H1 (cell line): Measurements from ENCODE around the gene VRK3. TPM values are rescaled to one million over a fixed set of nuclear protein-coding genes. Genes with fewer than 3 reads are reported as not detected.

Source experiments
- CTCF ChIA-PET: fragments of 300-600 bp; sonication (Branson Sonifier 250); formaldehyde crosslinking; loops from one replicate; lab custom pipeline; 2021; ENCODE audit not compliant: partially characterized antibody; lab: Charles Lee
- POLR2A ChIA-PET: fragments of 300-600 bp; sonication (Branson Sonifier 250); formaldehyde crosslinking; loops from one replicate; lab custom pipeline; 2021; ENCODE audit warnings: inconsistent platforms; ENCODE audit not compliant: partially characterized antibody; lab: Charles Lee
- DNase-seq, 2 experiments: peaks; one replicate each; pipeline versions ENCODE4 v3.0.0 to v3.0.0-alpha.2; 2010 to 2022; ENCODE audit warnings: low spot score in 2 of 2, low read depth in 1 of 2, mixed read lengths in 1 of 2
- FAIRE-seq: peaks from 2 replicates; lab custom pipeline; 2011; peaks lifted over from hg19 to GRCh38; lab: Jason Lieb, UNC
- H2AFZ ChIP-seq: 2 replicates; pipeline ENCODE4 v1.8.1; 2012; ENCODE audit warnings: low read length, inconsistent platforms
- H2AK5ac ChIP-seq: 2 replicates; pipeline ENCODE4 v1.6.1; 2013; ENCODE audit warnings: low read depth, low read length
- H2BK120ac ChIP-seq: replicated peaks from 2 replicates; pipeline ENCODE3; 2013; ENCODE audit warnings: low read depth, low read length, inconsistent platforms
- H2BK12ac ChIP-seq: 2 replicates; pipeline ENCODE4 v1.6.1; 2013; ENCODE audit warnings: low read depth, low read length
- H2BK15ac ChIP-seq: 2 replicates; pipeline ENCODE4 v1.6.1; 2013; ENCODE audit warnings: low read length
- H2BK20ac ChIP-seq: 2 replicates; pipeline ENCODE4 v1.6.1; 2013; ENCODE audit warnings: low read length
- H2BK5ac ChIP-seq: 2 replicates; pipeline ENCODE4 v1.6.1; 2013; ENCODE audit warnings: low read depth, low read length
- H3K14ac ChIP-seq: 2 replicates; pipeline ENCODE4 v1.6.1; 2013; ENCODE audit warnings: inconsistent platforms; ENCODE audit not compliant: insufficient read length
- H3K18ac ChIP-seq: 2 replicates; pipeline ENCODE4 v1.6.1; 2013; ENCODE audit warnings: low read length; ENCODE audit errors: extremely low read depth
- H3K23ac ChIP-seq: 2 replicates; pipeline ENCODE4 v1.6.1; 2013; ENCODE audit warnings: inconsistent platforms; ENCODE audit not compliant: insufficient read length
- H3K23me2 ChIP-seq: 2 replicates; pipeline ENCODE4 v1.6.1; 2013; ENCODE audit warnings: low read depth, low read length
- H3K27ac ChIP-seq: 2 replicates; pipeline ENCODE4 v1.6.1; 2011; ENCODE audit warnings: low read depth, low read length, inconsistent platforms
- H3K27me3 ChIP-seq, 4 experiments: replicated peaks in 1 of 4; 1 replicate in 1 of 4; 2 replicates in 3 of 4; pipeline versions ENCODE4 v1.6.1 to v1.8.1; 2011 to 2013; ENCODE audit warnings: low read length in 3 of 4, mild to moderate bottlenecking in 3 of 4, inconsistent platforms in 2 of 4, mixed read lengths in 2 of 4, moderate library complexity in 1 of 4; ENCODE audit not compliant: control insufficient read depth in 3 of 4, insufficient read depth in 3 of 4; ENCODE audit errors: extremely low read depth in 1 of 4
- H3K36me3 ChIP-seq, 4 experiments: 2 replicates each; pipeline versions ENCODE4 v1.6.1 to v1.8.1; 2011 to 2013; ENCODE audit warnings: mild to moderate bottlenecking in 4 of 4, low read length in 3 of 4, moderate library complexity in 2 of 4, control low read depth in 1 of 4, inconsistent platforms in 1 of 4; ENCODE audit not compliant: insufficient read depth in 4 of 4, control insufficient read depth in 2 of 4
- H3K4ac ChIP-seq: replicated peaks from 2 replicates; pipeline ENCODE3; 2013; ENCODE audit warnings: low read length, low read depth, mixed read lengths, inconsistent platforms; ENCODE audit not compliant: insufficient read length
- H3K4me1 ChIP-seq, 4 experiments: replicated peaks in 1 of 4; 1 replicate in 1 of 4; 2 replicates in 3 of 4; pipeline versions ENCODE4 v1.6.1 to v1.8.1; 2011 to 2013; ENCODE audit warnings: low read length in 3 of 4, inconsistent platforms in 2 of 4, mixed read lengths in 1 of 4; ENCODE audit not compliant: insufficient read depth in 4 of 4, control insufficient read depth in 3 of 4
- H3K4me2 ChIP-seq, 2 experiments: 2 replicates each; pipeline versions ENCODE4 v1.6.1 to v1.8.1; 2011 to 2013; ENCODE audit warnings: low read depth in 2 of 2, low read length in 2 of 2, control low read depth in 1 of 2, inconsistent platforms in 1 of 2, mild to moderate bottlenecking in 1 of 2; ENCODE audit not compliant: insufficient read depth in 1 of 2
- H3K4me3 ChIP-seq, 4 experiments: fragments of 200-600, 300-600 bp in 1 of 4; sonication (generic), shearing (Covaris generic), sonication (Bioruptor Twin) in 1 of 4; 2 replicates each; pipeline versions ENCODE4 v1.5.1 to v1.8.1; 2011 to 2016; ENCODE audit warnings: low read length in 4 of 4, low read depth in 3 of 4, control low read depth in 2 of 4, inconsistent platforms in 2 of 4, mild to moderate bottlenecking in 2 of 4, mixed read lengths in 1 of 4, moderate library complexity in 1 of 4; ENCODE audit not compliant: insufficient read depth in 2 of 4; ENCODE audit errors: extremely low read depth in 1 of 4
- H3K56ac ChIP-seq: replicated peaks from 2 replicates; pipeline ENCODE3; 2013; ENCODE audit warnings: low read depth, mild to moderate bottlenecking, mixed read lengths, low read length, inconsistent platforms; ENCODE audit not compliant: insufficient read length
- H3K79me1 ChIP-seq: 2 replicates; pipeline ENCODE4 v1.6.1; 2013; ENCODE audit warnings: low read depth, low read length, control low read depth
- H3K79me2 ChIP-seq, 2 experiments: 2 replicates each; pipeline versions ENCODE4 v1.6.1 to v1.8.1; 2012 to 2013; ENCODE audit warnings: low read length in 2 of 2, mild to moderate bottlenecking in 2 of 2, inconsistent platforms in 1 of 2; ENCODE audit not compliant: insufficient read depth in 2 of 2, control insufficient read depth in 1 of 2
- H3K9ac ChIP-seq, 4 experiments: replicated peaks in 1 of 4; 1 replicate in 1 of 4; 2 replicates in 3 of 4; pipeline versions ENCODE4 v1.6.1 to v1.8.1; 2011 to 2013; ENCODE audit warnings: low read depth in 3 of 4, low read length in 3 of 4, control low read depth in 2 of 4, mild to moderate bottlenecking in 2 of 4, moderate library complexity in 2 of 4, inconsistent platforms in 1 of 4; ENCODE audit errors: extremely low read depth in 1 of 4
- H3K9me3 ChIP-seq, 2 experiments: 2 replicates each; pipeline versions ENCODE4 v1.6.1 to v1.8.1; 2012 to 2013; ENCODE audit warnings: mild to moderate bottlenecking in 2 of 2, moderate library complexity in 2 of 2, control low read depth in 1 of 2, inconsistent platforms in 1 of 2, low read depth in 1 of 2, low read length in 1 of 2, mixed read lengths in 1 of 2; ENCODE audit not compliant: insufficient read depth in 2 of 2
- H4K20me1 ChIP-seq, 2 experiments: replicated peaks in 1 of 2; 2 replicates each; pipeline versions ENCODE3 to v1.8.1; 2011 to 2013; ENCODE audit warnings: inconsistent platforms in 2 of 2, low read length in 2 of 2, mild to moderate bottlenecking in 1 of 2; ENCODE audit not compliant: insufficient read depth in 2 of 2, control insufficient read depth in 1 of 2
- H4K5ac ChIP-seq: 2 replicates; pipeline ENCODE4 v1.6.1; 2013; ENCODE audit warnings: low read length, low read depth, mixed read lengths, inconsistent platforms; ENCODE audit not compliant: insufficient read length
- H4K8ac ChIP-seq: 2 replicates; pipeline ENCODE4 v1.8.0; 2013; ENCODE audit warnings: mild to moderate bottlenecking, moderate library complexity, low read length, inconsistent platforms; ENCODE audit not compliant: insufficient read depth; ENCODE audit errors: extremely low read depth
- H4K91ac ChIP-seq: replicated peaks from 2 replicates; pipeline ENCODE3; 2013; ENCODE audit warnings: low read length, mixed read lengths, inconsistent platforms; ENCODE audit not compliant: insufficient read length
- GABPA ChIP-seq: IDR thresholded peaks from 2 replicates; pipeline ENCODE4 v1.6.1; 2011; ENCODE audit warnings: mild to moderate bottlenecking, low read length, moderate library complexity, borderline replicate concordance; ENCODE audit not compliant: insufficient read depth
- SP1 ChIP-seq: IDR thresholded peaks from 2 replicates; pipeline ENCODE4 v1.6.1; 2011; ENCODE audit warnings: low read depth, low read length
- WGBS, 2 experiments: shearing (Covaris generic) in 1 of 2; methylation state at CpG; one replicate each; pipeline versions ENCODE4 v1.1.6 to v1.1.7; 2013 to 2015; ENCODE audit warnings: low lambda C conversion rate in 2 of 2, mixed read lengths in 2 of 2, inconsistent platforms in 1 of 2, low coverage in 1 of 2, missing lambda C conversion rate in 1 of 2; ENCODE audit not compliant: insufficient replicate concordance in 2 of 2, insufficient coverage in 1 of 2, insufficient read length in 1 of 2; ENCODE audit errors: extremely low coverage in 1 of 2, missing lambda C conversion rate in 1 of 2; 5-methylcytosine and 5-hydroxymethylcytosine counted together
- polyA plus RNA-seq, 7 experiments: library from polyadenylated mRNA; depleted of rRNA in 3 of 7; stranded (reverse) in 5 of 7; unstranded in 2 of 7; fragments of >200 nt in 5 of 7; fragments of 200-250 nt in 2 of 7; gene quantifications; 1 replicate in 5 of 7; 2 replicates in 1 of 7; 4 replicates in 1 of 7; pipeline versions ENCODE4 v1.2.1 to v1.2.3, GENCODE V29; 2011 to 2013; ENCODE audit warnings: missing spikeins in 2 of 7, mixed read lengths in 2 of 7
- total RNA-seq: library from RNA; stranded (reverse); fragmentation: NEBNext Ultra II Directional; extraction: Animal tissue kit (Norgen Biotek cat#: 25700); gene quantifications from 2 replicates; pipeline ENCODE4 v1.2.1, GENCODE V29; 2021

VRK3 gene
- total and polyA plus RNA-seq, 2 of the 8 experiments (the other 6 are each of a cell fraction or from before 2014, with no cell fraction given), result 21.3 to 36.1 TPM

DNA sequence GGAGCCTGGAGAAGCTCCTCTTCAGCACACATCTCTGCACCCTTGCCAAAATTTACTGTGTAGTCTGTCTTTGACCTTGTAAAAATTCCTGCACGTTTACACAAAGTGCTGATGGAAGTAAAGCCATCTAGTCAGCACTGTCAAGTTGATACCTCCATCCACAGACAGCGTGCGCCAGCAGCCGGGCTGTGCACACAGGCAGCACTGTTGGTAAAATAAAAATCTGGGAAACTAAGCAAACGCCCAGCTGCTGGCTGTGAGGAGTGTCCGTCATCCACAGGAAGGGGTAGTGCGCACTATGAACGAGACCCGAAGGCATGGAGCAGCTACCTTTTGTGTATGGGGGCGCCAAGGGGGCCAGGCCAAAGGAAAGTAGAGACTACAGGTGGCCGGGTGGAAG, 46.8 kb downstream of the VRK3 start:
- Histone ChIP-seq H2AK5ac (no peak overlapping the region), H3K14ac (no peak overlapping the region), H3K9ac (no peak overlapping the region), H3K79me1 (no peaks in the 10 kb centered on the region), H4K91ac (no peak overlapping the region), H4K8ac (no peak overlapping the region), H3K79me2 (no peaks in the 10 kb centered on the region)
- TF ChIP-seq GABPA (no peak), SP1 (no peak)
- TF ChIP-seq, all 59 proteins: peak for 0
- Histone ChIP-seq H3K27me3 (no peaks in the 10 kb centered on the region), H3K9me3 (no peaks in the 10 kb centered on the region), H4K20me1 (peaks cover 0 to 4% of the 10 kb centered on the region in 2 experiments), H3K18ac (no peak overlapping the region), H2BK120ac (no peak overlapping the region), H3K36me3 (no peaks in the 10 kb centered on the region), H3K4me3 (no peak overlapping the region), H2AFZ (no peak overlapping the region), H3K56ac (no peak overlapping the region), H3K4me2 (no peak overlapping the region), H2BK12ac (no peak overlapping the region), H2BK15ac (no peak overlapping the region), H2BK20ac (no peak overlapping the region), H2BK5ac (no peak overlapping the region), H3K23ac (no peak overlapping the region), H3K4ac (no peak overlapping the region), H3K27ac (no peak overlapping the region), H3K23me2 (no peaks in the 10 kb centered on the region), H4K5ac (no peak overlapping the region), H3K4me1 (no peaks in the 10 kb centered on the region; a peak in 1 of 7 replicates)
- FAIRE-seq (no peak), DNase-seq (no peak)
- WGBS, 2 experiments, result 88% methylated on average over 11 of the region's 11 CpGs; no CpG with 5 or more reads in 1 of the 2 experiments
- CTCF ChIA-PET, result interaction anchor here (0.8 to 16.2 kb wide), 7 partner anchors 15 to 158 kb away, joined by 3 to 231 read pairs (median 4); no protein-coding TSS in a partner anchor
- POLR2A ChIA-PET, result interaction anchor here (0.7 to 1.6 kb wide), 4 partner anchors 11 to 49 kb away, joined by 3 to 6 read pairs (median 3); partner anchors contain the start of gene NUP62
